Middle frontal gyrus (tissue), 1 donor: Measurements from ENCODE around the gene VWA5B1.

Source experiments
- DNase-seq: peaks from one replicate; pipeline ENCODE4 v3.0.0-alpha.2; 2015; ENCODE audit warnings: low spot score; ENCODE audit errors: extremely low spot score

Gene VWA5B1

DNA sequence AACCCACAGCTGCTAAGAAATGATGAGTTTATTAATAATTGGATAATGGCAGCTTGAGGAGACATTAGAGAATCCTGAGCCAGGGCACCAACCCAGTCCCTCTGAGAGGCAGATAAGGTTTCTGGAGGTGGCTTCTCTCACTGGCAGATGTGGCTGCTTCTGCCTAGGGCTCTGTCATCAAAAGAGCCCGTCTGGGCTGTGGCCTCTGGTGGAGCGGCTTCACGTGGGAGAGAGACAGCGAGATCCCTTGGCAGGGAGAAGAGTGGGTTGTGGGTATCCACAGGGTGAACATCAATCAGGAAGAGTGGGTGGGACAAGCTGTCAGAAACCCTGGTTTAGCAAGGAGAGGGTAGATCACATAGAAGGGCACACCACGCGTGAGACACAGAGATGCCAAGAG lies 30.0 kb downstream of the VWA5B1 start:
- DNase-seq = no peak

DNA sequence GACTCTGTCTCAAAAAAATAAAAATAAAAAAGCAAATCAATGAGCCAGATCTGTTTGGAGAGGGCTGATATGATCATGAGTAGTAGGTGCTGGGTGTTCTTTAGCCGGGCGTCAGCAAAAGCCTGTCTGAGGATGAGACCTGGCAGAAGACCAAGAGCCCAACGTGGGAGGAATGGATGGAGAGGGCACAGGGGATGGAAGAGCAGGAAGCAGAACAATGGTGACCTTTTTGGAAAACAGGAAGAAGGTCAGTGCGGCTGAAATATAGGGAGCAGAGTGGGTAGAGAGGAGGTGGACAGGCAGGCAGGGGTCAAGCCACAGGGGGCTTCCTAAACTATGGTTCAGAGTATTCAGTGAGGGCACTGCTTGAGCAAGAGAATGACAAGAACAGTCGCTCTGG lies 30.9 kb downstream of the VWA5B1 start:
- DNase-seq = no peak

DNA sequence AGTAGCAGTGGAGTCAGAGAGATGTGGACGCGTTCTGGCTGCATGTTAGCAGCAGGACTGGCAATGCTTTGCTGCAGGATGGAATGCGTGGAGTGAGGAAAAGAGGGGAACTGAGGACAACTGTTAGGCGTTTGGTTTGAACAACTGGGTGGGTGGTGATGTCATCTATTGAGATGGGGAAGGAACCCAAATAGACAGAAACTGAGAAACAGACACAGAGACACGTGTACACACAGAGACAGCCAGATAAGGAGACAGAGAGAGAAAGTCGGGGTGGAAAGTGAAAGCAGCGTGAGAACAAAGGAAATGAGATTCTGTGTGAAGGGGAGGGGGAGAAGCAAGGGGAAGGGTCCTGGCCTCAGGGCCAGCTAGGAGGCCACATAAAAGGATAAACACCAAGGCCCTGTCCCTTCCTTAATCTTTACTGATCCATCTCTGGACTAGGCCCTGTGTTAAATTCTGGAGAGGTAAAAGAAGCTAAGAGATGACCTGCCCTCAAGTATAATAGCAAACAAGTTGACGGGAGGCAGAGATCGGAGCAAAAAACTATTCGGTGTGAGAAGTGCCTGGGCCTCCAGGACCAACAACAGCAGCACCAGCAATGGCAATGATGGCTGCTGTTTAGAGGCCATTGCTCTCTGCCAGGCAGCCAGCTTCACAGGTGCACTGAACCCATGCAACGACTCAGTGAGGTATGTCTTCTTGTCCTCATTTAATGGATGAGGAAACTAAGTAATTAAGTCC lies 31.6 kb downstream of the VWA5B1 start:
- DNase-seq = no peak

- DNase-seq = no peak
These were observed 32.3 kb downstream of the VWA5B1 start for GRCh38 chr1:20322825-20323612.

GRCh38 chr1:20323613-20323920 lies 32.9 kb downstream of the VWA5B1 start:
- DNase-seq = no peak

DNA sequence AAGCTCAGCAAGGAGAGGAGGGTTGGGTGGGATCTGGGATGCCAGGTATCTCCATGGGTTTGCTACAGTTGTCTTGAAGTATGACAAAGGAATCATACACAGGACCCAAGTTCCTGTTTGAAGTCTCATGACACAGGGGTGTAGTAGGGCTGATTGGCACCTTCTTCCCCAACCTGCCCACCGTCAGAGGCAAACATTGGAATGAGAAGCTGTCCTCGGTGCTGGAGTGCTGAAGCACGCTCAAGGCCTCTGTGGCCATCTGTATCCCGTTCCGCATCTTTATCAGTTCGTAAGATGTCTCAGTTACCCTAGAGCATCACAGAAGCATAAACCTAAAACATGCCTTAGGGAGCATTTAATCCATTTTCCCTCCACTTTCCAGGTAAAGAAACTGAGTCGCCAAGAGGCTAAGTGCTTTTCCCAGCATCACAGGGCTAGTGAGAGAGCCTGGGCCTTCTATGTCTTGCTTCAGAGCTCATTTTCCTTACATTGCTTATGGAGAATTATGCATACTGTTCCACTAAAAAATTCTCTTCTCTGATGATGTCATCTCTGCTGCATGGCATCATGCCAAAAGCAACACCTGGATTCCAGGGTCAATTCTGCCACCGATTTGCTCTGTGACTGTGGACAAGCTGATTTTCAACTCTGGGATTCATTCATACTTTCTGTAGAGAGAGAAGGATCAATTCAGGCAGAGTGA lies 34.2 kb downstream of the VWA5B1 start:
- DNase-seq = no peak

GRCh38 chr1:20325407-20325843 lies 34.8 kb downstream of the VWA5B1 start:
- DNase-seq = no peak

DNA sequence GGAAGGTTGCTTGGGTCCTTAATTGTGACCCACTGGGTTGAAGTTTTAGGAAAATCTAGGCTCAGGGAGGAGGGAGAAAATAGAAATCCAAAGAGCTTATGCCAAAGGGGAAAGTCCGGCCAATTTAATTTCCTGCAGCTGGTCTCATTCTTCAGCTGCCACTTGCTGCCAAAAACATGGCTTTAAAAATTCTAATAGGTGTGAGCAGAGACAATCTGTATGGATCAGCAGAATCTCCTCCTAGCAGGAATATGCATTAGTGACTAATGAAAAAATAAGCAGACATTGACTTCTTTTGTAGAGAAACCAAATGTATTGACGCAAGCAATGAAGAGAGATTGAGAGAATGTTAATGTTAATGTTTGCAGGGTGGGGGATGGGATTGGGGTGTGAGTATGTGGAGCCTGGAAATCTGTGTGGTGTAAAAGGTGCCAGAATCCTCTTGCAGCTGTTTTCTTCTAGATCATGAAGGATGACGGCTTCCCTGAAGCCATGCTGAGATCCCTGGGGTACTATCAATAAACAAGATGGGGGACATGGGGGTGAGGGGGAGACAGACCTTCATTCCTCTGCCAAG lies 35.3 kb downstream of the VWA5B1 start:
- no peak for DNase-seq

- no peak for DNase-seq
These were observed 36.8 kb downstream of the VWA5B1 start for GRCh38 chr1:20327467-20327866.

- no peak for DNase-seq
These were observed 37.5 kb downstream of the VWA5B1 start for GRCh38 chr1:20328201-20328600.

DNA sequence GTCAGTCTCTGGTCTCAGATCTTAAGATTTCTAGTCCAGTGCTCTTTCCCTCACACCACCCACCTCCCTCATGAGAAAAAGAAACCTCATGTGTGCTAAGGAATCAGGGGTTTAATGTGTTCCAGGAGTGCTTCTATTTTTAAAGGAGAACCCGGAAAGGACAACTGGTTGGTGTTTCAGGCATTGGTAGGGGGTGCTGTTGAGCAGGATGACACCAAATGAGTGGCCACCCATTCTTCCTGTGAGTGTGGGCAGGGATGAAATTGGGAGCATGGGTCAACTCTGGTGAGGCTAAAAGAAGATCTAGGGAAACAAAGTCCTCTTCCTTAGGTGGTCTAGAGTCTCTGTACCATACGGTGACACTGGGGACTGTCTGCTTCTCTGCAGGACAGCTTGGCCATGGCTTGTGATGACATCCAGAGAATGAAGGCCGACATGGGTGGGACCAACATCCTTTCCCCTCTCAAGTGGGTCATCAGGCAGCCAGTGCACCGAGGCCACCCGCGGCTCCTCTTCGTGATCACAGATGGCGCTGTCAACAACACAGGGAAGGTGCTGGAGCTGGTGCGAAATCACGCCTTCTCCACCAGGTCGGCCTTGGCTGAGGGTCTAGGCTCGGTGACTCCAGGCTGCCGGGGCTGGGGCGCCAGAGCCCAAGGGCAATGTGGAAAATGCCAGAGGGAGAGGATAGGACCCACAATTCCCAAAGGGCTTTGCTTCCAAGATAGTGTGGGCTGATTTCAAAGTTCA lies 39.3 kb downstream of the VWA5B1 start:
- no peak for DNase-seq

- DNase-seq = no peak
These were observed 43.4 kb downstream of the VWA5B1 start for GRCh38 chr1:20334103-20334502.

- DNase-seq = no peak
These were observed 45.5 kb downstream of the VWA5B1 start for GRCh38 chr1:20336105-20336605.

DNA sequence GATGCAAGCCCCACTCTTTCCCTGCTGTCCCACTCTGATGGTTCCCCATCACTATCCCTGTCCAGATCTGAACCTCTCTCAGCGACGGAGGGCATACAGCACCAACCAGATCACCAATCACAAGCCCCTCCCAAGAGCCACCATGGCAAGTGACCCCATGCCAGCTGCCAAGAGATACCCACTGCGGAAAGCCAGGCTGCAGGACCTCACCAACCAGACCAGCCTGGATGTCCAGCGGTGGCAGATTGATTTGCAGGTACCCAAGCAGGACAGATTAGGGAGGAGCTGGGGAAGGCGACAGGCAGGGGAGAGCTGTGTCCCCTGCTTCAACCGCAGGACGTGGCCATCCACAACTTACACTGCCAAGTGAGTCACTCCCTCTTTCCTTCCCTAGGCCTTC lies 46.9 kb downstream of the VWA5B1 start:
- no peak for DNase-seq

DNA sequence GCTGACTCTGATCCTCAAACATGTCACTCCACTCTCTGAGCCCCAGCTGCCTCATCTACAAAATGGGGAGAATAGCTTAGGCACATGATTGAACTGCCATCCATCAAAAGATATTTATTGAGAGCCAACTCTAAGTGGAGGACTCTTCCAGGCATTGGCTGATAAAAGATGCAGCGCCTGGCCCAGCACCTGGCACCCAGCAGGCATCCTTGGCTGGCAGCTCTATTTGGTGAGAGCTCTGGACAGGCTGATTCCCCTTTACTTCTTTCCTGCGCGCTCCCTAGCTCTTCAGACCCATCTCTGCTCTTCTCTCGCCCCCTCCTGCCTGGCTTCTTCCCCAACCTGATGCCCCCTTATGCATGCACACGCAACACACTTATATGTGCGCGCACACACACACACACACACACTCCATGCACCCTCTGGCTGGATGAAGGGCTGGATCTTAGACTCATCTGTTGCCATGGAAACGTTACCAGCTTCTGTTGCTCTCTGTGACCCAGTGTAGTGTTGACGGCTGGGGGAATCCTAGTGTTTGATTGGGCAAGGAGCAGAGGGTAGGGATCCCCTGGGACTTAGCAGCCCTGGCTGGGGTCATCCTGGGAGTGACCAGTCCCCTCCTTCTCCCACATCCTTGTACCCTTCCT lies 49.3 kb downstream of the VWA5B1 start:
- no peak for DNase-seq

DNA sequence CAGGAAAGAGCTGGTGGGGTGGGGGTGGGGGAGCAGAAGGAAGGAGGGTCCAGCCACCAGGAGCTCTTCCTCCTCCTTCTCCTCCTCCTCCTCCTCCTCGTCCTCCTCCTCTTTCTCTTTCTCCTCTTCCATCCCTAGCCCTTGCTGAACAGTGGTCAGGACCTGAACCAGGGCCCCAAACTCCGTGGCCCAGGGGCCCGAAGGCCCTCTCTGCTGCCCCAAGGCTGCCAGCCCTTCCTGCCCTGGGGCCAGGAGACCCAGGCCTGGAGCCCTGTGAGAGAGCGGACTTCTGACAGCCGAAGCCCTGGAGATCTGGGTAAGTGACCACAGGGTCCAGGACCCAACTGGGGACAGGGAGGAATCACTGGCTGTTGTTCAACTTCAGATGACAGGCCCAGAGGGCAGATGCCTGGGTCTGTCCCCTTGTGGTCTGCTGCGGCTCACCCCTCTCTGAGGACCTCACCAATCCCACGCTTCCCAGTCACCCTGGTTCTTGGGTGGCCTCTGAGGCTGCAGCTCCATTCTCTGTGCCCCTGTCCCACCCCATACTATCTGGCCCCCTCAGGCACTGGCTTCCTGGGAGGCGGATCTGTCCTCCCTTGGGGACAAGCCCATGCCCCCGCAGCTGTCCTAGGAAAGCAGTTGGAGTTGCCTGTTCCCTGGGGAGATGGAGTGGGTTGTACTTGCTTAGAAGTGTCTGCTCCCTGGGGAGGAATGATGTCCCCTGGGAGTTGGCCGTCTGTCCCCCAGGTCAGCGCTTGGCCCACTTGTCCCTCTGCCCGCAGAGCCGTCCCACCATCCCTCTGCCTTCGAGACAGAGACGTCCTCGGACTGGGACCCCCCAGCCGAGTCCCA lies 51.8 kb downstream of the VWA5B1 start:
- DNase-seq = no peak

DNA sequence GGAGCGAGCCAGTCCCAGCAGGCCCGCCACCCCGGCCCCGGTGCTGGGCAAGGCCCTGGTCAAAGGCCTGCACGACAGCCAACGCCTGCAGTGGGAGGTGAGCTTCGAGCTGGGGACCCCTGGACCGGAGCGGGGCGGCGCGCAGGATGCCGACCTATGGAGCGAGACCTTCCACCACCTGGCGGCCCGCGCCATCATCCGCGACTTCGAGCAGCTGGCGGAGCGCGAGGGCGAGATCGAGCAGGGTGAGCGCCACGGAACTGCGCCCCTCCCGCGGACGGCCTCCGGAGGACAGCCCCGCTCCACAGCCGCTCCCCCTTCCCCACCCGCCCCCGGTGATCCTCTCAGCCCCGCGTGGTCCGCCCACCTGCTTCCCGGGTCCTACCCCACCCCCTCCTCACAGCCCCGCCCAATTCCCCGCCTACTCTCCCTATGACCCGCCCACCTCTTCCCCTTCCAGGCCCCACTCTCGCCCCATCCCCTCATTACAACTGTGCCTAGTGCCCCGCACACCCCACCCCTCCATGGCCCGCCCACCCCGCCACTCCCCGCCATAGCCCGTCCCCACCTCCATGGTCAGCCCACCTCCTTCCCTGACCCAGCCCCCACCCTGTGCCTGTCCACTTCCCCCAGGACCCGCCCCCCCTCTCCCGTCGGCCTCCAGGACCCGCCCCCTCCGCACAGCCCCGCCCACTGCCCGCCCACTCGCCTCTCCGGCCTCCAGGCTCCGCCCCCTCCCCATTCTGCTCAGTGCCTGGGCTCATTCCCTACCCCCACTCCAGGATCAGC lies 52.7 kb downstream of the VWA5B1 start:
- no peak for DNase-seq

DNA sequence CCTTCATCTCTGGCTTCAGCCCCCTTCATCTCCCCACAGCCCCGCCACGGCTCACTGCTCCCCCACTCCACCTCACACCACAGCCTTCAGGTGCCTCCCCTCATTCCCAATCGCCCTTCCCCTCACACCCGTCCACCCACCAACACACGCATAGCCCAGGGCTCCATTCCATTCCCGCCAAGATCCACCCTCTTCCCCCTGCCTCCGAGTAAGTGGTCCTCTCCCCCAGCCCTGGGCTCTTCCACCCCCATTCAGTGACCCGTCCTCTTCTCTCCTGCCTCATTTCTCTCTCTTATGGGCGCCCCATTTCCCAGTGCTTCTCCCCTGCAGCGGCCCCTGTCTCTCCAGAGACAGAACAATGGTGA lies 53.2 kb downstream of the VWA5B1 start:
- DNase-seq = no peak

DNA sequence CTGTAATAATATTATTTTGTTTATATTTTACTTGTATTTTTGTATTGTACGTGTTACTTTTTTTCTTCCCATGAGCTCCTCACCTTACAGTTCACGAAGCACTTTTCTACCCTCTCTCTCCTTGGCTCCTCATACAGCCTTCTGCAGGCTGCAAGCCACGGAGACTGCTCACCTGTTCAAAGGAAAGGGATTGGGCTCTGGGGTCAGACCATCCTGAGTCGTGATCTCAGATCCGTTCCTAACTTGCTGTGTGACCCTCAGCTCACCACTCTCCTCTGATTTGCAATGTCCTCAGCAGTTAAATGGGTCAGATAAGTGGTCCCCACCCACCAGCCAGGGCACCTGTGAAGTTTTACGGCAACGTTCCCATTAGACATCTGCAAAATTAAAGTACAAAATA lies 54.1 kb downstream of the VWA5B1 start:
- no peak for DNase-seq
